Fibroblast of villous mesenchyme (primary cell): Measurements from ENCODE around the gene GALM. TPM values are rescaled to one million over a fixed set of nuclear protein-coding genes. Genes with fewer than 3 reads are reported as not detected.

Source experiments
- DNase-seq: peaks from one replicate; pipeline ENCODE4 v3.0.0-alpha.2; 2010; ENCODE audit warnings: low read depth
- H3K4me3 ChIP-seq: 2 replicates; pipeline ENCODE4 v1.5.1; 2011; ENCODE audit warnings: low read depth, mild to moderate bottlenecking, low read length
- CTCF ChIP-seq: IDR thresholded peaks from 2 replicates; pipeline ENCODE4 v1.5.1; 2012; ENCODE audit warnings: low read depth, mild to moderate bottlenecking, low read length; ENCODE audit not compliant: insufficient read depth
- total RNA-seq: library from RNA; depleted of rRNA; stranded (reverse); fragments of >200 nt; gene quantifications from 2 replicates; pipeline ENCODE4 v1.2.3, GENCODE V29; 2012

GALM gene
- total RNA-seq, 1 donor: 19.9 TPM

GRCh38 chr2:38722271-38723061, 56.6 kb downstream of the GALM start:
- no peak for TF ChIP-seq CTCF
- no peak for DNase-seq
- no peak overlapping the region for H3K4me3 ChIP-seq

GRCh38 chr2:38723173-38723572, 57.3 kb downstream of the GALM start:
- H3K4me3 ChIP-seq: no peak overlapping the region
- no peak for DNase-seq
- no peak for TF ChIP-seq CTCF

DNA sequence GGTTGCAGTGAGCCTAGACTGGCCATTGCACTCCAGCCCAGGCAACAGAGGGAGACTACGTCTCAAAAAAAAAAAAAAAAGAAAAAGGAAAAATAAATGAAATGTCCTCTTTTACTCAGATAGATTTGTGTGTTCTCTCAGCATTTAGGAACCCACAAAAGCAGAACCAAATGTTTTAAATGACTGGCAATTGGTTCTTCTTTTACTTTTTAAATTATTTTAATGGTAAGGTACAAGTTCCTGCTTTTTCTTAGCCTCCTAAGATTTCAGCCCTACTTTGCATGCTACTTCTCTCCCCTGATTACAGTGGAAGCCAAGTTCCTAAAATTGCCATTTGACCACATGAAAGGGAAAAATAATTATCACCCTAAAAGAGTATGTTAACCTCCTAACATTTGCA, 61.7 kb downstream of the GALM start:
- DNase-seq: no peak
- H3K4me3 ChIP-seq: no peak overlapping the region
- TF ChIP-seq CTCF: no peak

GRCh38 chr2:38728694-38729093, 62.8 kb downstream of the GALM start:
- no peak overlapping the region for H3K4me3 ChIP-seq
- TF ChIP-seq CTCF: no peak
- DNase-seq: no peak

- H3K4me3 ChIP-seq: no peak overlapping the region
- no peak for TF ChIP-seq CTCF
- DNase-seq: no peak
These were observed 65.2 kb downstream of the GALM start for GRCh38 chr2:38731090-38731489.

DNA sequence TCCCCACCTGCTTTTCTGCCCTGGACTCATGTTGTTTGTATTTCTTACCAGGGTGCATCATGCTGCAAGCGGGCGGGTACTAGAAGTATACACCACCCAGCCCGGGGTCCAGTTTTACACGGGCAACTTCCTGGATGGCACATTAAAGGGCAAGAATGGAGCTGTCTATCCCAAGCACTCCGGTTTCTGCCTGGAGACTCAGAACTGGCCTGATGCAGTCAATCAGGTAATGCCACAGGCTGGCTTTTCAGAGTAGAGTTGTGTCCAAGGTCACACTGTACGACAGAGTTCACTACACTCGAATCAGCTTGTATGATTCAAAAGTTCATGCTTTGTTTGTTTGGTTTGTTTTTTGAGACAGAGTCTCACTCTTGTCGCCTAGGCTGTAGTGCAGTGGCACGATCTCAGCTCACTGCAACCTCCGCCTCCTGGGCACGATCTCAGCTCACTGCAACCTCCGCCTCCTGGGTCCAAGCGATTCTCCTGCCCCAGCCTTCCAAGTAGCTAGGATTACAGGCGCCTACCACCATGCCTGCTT, 65.8 kb downstream of the GALM start:
- no peak for DNase-seq
- TF ChIP-seq CTCF: no peak
- H3K4me3 ChIP-seq: no peak overlapping the region
